GM18907 (cell line): ENCODE results near the gene PTPRU.

Source experiments
- ATAC-seq: cut with Tn5 transposase; IDR thresholded peaks from one replicate; pipeline ENCODE4 v1.9.1; 2021; ENCODE audit warnings: mild to moderate bottlenecking, moderate library complexity; ENCODE audit not compliant: unreplicated experiment

Gene PTPRU

GRCh38 chr1:29243871-29244200, 7.5 kb downstream of the PTPRU start:
- ATAC-seq = no peak

- no peak for ATAC-seq
Observed at GRCh38 chr1:29245261-29245660, 8.9 kb downstream of the PTPRU start.

- ATAC-seq = no peak
Observed at GRCh38 chr1:29245876-29246275, 9.6 kb downstream of the PTPRU start.

GRCh38 chr1:29247044-29247443, 10.7 kb downstream of the PTPRU start:
- ATAC-seq = no peak

GRCh38 chr1:29247571-29248273, 11.4 kb downstream of the PTPRU start:
- no peak for ATAC-seq

- ATAC-seq = no peak
Observed at GRCh38 chr1:29248409-29248808, 12.1 kb downstream of the PTPRU start.

GRCh38 chr1:29249170-29249691, 12.9 kb downstream of the PTPRU start:
- ATAC-seq = no peak

- no peak for ATAC-seq
Observed at GRCh38 chr1:29249951-29250581, 13.7 kb downstream of the PTPRU start.

GRCh38 chr1:29251164-29252124, 15.1 kb downstream of the PTPRU start:
- ATAC-seq = no peak

GRCh38 chr1:29253180-29253579, 16.9 kb downstream of the PTPRU start:
- no peak for ATAC-seq

GRCh38 chr1:29254346-29254745, 18.0 kb downstream of the PTPRU start:
- no peak for ATAC-seq

- no peak for ATAC-seq
Observed at GRCh38 chr1:29255134-29255666, 18.9 kb downstream of the PTPRU start.

- no peak for ATAC-seq
Observed at GRCh38 chr1:29256394-29256793, 20.1 kb downstream of the PTPRU start.

GRCh38 chr1:29256979-29257804, 20.9 kb downstream of the PTPRU start:
- no peak for ATAC-seq

- ATAC-seq = no peak
Observed at GRCh38 chr1:29258189-29258975, 22.1 kb downstream of the PTPRU start.

GRCh38 chr1:29258976-29259801, 22.9 kb downstream of the PTPRU start:
- ATAC-seq = no peak

- ATAC-seq = no peak
Observed at GRCh38 chr1:29259802-29260441, 23.6 kb downstream of the PTPRU start.

- ATAC-seq = no peak
Observed at GRCh38 chr1:29260531-29260930, 24.2 kb downstream of the PTPRU start.
